AG04450 (cell line): ENCODE measurements around the gene XPNPEP1. TPM values are rescaled to one million over a fixed set of nuclear protein-coding genes. Genes with fewer than 3 reads are reported as not detected.

Experiments
- CTCF ChIA-PET: fragments of 300-600, 350-600 bp; formaldehyde crosslinking; extraction: SDS; loops from one replicate; lab custom pipeline; 2022; ENCODE audit warnings: antibody characterized with exemption, inconsistent platforms; lab: Charles Lee
- POLR2A ChIA-PET: fragments of 350-600 bp; formaldehyde crosslinking; extraction: SDS; loops from one replicate; lab custom pipeline; 2021; ENCODE audit warnings: antibody characterized with exemption, inconsistent platforms; lab: Yijun Ruan, JAX
- DNase-seq: peaks from one replicate; pipeline ENCODE4 v3.0.0-alpha.2; 2011; ENCODE audit warnings: low read depth, low spot score
- H3K27ac ChIP-seq: one replicate; pipeline ENCODE4 v1.5.1; 2012; ENCODE audit warnings: low read depth, low read length, control low read depth
- H3K27me3 ChIP-seq: one replicate; pipeline ENCODE4 v1.6.0; 2012; ENCODE audit warnings: low read length; ENCODE audit not compliant: control insufficient read depth, insufficient read depth
- H3K4me3 ChIP-seq: 2 replicates; pipeline ENCODE4 v1.5.1; 2011; ENCODE audit warnings: mild to moderate bottlenecking, low read depth, low read length, control low read depth
- H3K9me3 ChIP-seq: 2 replicates; pipeline ENCODE4 v1.5.1; 2012; ENCODE audit warnings: low read length; ENCODE audit not compliant: control insufficient read depth, insufficient read depth
- CTCF ChIP-seq: IDR thresholded peaks from 2 replicates; pipeline ENCODE4 v1.5.1; 2011; ENCODE audit warnings: low read depth, low read length, control low read depth, inconsistent platforms
- polyA plus RNA-seq: library from polyadenylated mRNA; depleted of rRNA; stranded (reverse); fragments of >200 nt; gene quantifications from 2 replicates; pipeline ENCODE4 v1.2.3, GENCODE V29; 2011

XPNPEP1 gene
- polyA plus RNA-seq, 1 experiment: 134 TPM

GRCh38 chr10:109937460-109938065 lies 14.3 kb upstream of the XPNPEP1 start:
- DNase-seq: no peak
- H3K9me3 ChIP-seq: no peaks in the 10 kb centered on the region
- ChIA-PET POLR2A (no interaction called here), CTCF (no interaction called here)
- no peaks in the 10 kb centered on the region for H3K27me3 ChIP-seq
- TF ChIP-seq CTCF: no peak
- no peak overlapping the region for H3K4me3 ChIP-seq
- H3K27ac ChIP-seq: no peak overlapping the region

- Histone ChIP-seq H3K27me3 (no peaks in the 10 kb centered on the region), H3K9me3 (no peaks in the 10 kb centered on the region), H3K27ac (peak overlapping the region; percentile 21), H3K4me3 (no peak overlapping the region)
- no peak for TF ChIP-seq CTCF
- ChIA-PET POLR2A (no interaction called here), CTCF (interaction anchor here (1.4 kb wide), 1 partner anchor 51 kb away, joined by 5 read pairs; no protein-coding TSS in a partner anchor)
- no peak for DNase-seq
Observed at GRCh38 chr10:109934958-109935793, 11.9 kb upstream of the XPNPEP1 start.

GRCh38 chr10:109933984-109934565 lies 10.8 kb upstream of the XPNPEP1 start:
- H3K4me3 ChIP-seq: no peak overlapping the region
- H3K27me3 ChIP-seq: no peaks in the 10 kb centered on the region
- H3K27ac ChIP-seq: no peak overlapping the region
- CTCF ChIA-PET: interaction anchor here (1.4 kb wide), 1 partner anchor 50 kb away, joined by 5 read pairs; no protein-coding TSS in a partner anchor
- POLR2A ChIA-PET: interaction anchor here (0.6 to 0.7 kb wide), 2 partner anchors 23 to 344 kb away, joined by 4 to 6 read pairs; no protein-coding TSS in a partner anchor
- no peaks in the 10 kb centered on the region for H3K9me3 ChIP-seq
- TF ChIP-seq CTCF: no peak
- DNase-seq: no peak

GRCh38 chr10:109932968-109933367 lies 9.7 kb upstream of the XPNPEP1 start:
- Histone ChIP-seq H3K9me3 (no peaks in the 10 kb centered on the region), H3K4me3 (no peak overlapping the region), H3K27ac (no peak overlapping the region), H3K27me3 (no peaks in the 10 kb centered on the region)
- TF ChIP-seq CTCF: no peak
- ChIA-PET CTCF (no interaction called here), POLR2A (no interaction called here)
- no peak for DNase-seq
